GM06990 (cell line): ENCODE results near the gene AUH.

ENCODE experiments used
- DNase-seq: peaks from one replicate; pipeline ENCODE4 v3.0.0-alpha.2; 2011; ENCODE audit not compliant: insufficient read length; ENCODE audit errors: extremely low read depth
- H3K27me3 ChIP-seq: replicated peaks from 2 replicates; pipeline ENCODE4 v1.6.0; 2011; ENCODE audit warnings: low read length; ENCODE audit not compliant: control insufficient read depth, insufficient read depth
- H3K36me3 ChIP-seq: 2 replicates; pipeline ENCODE4 v1.5.1; 2011; ENCODE audit warnings: low read length; ENCODE audit not compliant: control insufficient read depth, insufficient read depth
- H3K4me3 ChIP-seq: replicated peaks from 2 replicates; pipeline ENCODE4 v1.5.1; 2011; ENCODE audit warnings: low read depth, mild to moderate bottlenecking, control low read depth, low read length
- TF ChIP-seq, protein P1 (sequence below): IDR thresholded peaks from 2 replicates; pipeline ENCODE4 v1.5.1; 2011; ENCODE audit warnings: low read length, control low read depth, mild to moderate bottlenecking, inconsistent platforms; ENCODE audit not compliant: insufficient read depth, poor library complexity, severe bottlenecking

The AUH gene

DNA sequence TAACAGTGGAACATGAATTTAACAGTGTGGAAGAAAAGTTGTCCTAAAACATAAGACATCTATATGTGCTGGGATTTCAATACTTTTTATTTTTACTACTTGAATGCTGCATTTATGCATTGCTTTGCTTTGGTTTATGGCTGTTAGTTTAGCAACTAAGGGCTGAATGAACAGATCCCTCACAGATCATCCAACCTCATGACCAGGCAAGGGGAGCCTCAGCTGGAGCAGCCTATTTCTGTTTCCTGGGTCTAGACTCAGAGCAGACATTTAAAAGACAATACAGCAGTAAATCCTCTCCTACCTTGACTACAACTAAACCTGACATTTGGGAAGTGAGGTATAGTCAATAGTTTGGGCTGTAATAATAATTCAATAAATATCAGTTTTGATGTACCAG, 163.3 kb downstream of the AUH start:
- Histone ChIP-seq H3K36me3 (no peaks in the 10 kb centered on the region), H3K27me3 (no peaks in the 10 kb centered on the region), H3K4me3 (no peak overlapping the region)
- TF ChIP-seq, protein P1, sequence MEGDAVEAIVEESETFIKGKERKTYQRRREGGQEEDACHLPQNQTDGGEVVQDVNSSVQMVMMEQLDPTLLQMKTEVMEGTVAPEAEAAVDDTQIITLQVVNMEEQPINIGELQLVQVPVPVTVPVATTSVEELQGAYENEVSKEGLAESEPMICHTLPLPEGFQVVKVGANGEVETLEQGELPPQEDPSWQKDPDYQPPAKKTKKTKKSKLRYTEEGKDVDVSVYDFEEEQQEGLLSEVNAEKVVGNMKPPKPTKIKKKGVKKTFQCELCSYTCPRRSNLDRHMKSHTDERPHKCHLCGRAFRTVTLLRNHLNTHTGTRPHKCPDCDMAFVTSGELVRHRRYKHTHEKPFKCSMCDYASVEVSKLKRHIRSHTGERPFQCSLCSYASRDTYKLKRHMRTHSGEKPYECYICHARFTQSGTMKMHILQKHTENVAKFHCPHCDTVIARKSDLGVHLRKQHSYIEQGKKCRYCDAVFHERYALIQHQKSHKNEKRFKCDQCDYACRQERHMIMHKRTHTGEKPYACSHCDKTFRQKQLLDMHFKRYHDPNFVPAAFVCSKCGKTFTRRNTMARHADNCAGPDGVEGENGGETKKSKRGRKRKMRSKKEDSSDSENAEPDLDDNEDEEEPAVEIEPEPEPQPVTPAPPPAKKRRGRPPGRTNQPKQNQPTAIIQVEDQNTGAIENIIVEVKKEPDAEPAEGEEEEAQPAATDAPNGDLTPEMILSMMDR, result no peak
- no peak for DNase-seq

DNA sequence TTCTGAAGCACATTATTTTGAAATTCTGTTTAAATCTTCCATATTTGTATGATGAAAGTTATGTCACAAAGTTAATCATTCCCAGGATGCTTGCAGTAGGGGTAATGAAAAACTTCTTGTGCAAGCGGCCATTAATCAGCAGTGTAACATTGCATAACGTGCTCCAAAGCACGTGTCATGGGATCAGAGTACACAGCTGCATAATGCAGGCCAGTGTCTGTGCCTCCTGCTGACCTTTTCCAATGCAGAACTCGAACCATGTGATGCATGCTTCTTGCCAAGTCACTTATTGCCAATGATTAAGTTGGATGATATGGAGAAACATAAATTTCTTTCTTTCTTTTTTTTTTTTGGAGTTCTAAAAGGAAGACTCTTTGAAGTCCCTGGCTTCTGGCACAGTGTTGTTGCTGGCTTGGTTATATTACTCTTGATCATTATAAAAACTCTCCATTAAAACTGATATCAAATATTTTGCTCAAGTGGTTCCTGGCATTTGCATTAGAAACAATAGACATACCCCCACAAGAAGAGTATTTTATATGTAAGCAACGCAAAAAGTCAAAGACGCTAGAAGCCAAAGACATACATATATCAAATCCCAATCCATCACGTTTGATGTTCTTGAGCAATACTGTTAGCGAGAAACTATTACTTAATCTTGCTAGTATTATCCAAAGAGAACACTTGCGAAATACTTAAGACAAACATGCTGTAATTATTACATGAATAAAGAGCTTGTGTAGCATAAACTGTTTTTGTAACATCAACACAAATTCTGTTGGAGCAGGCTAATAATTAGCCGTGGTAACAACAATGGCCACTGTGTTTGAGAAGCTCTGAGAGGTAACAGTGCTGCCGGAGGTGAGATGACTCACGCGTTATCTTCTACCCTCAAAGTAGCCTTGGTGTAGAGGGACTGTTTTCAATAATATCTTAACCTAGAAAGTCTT, 164.2 kb downstream of the AUH start:
- TF ChIP-seq, protein P1, result no peak
- Histone ChIP-seq H3K36me3 (no peaks in the 10 kb centered on the region), H3K4me3 (no peak overlapping the region), H3K27me3 (no peaks in the 10 kb centered on the region)
- no peak for DNase-seq

DNA sequence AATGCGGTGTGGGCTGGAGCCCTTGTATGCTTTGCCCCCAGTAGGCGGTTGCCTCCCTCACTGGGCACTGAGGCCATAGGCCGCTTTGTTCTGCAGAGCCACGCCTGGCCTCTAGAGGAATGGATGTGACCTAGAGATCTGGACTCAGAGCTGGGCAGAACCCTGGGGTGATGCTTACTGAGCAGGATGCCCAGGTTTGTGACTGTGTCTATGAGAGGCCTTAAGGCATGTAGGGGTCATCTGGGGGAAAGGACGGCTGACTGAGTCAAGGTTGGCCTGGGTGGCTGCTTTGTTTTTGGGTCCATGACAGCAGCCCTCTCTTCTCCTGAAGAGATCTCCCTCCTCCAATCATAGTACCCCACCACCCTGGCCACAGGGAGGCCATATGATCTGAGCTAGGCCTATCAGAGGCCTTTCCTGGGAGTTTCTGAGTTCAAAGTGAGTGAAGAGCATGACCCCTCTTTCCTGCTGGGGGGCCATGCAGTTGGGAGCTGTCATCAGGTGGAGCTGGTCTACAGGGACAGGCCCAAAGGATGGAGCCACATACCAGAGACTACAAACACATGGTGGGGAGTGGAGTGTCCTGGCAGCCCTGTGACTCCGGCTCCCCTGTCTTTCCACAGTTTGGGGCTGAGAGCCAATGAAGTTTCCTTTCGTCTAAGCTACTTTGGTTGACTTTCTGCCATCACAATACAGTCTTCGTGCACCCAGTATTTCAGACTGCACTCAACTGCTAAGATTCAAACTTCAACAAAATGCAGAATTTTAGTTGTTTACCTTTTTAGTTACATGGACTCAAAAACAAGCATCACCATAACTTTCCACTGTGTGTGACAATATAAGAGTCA, 165.4 kb downstream of the AUH start:
- H3K4me3 ChIP-seq, result no peak overlapping the region
- TF ChIP-seq, protein P1, result no peak
- no peaks in the 10 kb centered on the region for H3K27me3 ChIP-seq
- no peak for DNase-seq
- H3K36me3 ChIP-seq, result no peaks in the 10 kb centered on the region

DNA sequence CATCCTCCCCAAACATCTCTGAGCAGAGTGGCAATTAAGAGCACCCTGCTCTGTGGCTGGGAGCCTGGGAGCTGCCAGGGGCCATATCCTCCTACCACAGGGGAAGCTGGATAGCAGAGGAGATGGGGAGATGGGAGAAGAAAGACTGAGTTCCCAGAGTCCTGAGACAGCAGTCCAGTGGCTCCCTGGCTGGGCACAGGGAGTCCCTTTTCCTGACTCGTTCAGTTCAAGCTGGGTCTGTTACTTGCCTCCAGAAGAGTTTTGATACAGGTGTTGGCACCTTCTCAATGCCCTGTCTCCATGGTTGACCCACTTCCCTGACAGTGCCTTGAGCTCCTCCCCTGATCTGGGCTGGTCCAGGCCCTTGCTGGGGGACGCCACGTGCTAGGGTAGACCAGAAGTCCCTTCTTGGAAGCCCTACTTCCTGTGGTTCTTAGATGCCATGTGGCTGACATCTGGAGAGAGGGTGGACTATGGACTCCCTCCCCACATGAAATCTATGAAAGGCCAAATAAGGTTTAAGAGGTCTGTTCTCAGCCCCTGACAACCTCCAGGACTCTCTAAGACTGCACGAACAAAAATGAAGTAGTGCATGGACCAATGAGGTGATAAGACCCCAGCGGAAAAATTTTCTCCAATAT, 166.2 kb downstream of the AUH start:
- Histone ChIP-seq H3K27me3 (no peaks in the 10 kb centered on the region), H3K4me3 (no peak overlapping the region), H3K36me3 (no peaks in the 10 kb centered on the region)
- TF ChIP-seq, protein P1, result no peak
- DNase-seq, result no peak

DNA sequence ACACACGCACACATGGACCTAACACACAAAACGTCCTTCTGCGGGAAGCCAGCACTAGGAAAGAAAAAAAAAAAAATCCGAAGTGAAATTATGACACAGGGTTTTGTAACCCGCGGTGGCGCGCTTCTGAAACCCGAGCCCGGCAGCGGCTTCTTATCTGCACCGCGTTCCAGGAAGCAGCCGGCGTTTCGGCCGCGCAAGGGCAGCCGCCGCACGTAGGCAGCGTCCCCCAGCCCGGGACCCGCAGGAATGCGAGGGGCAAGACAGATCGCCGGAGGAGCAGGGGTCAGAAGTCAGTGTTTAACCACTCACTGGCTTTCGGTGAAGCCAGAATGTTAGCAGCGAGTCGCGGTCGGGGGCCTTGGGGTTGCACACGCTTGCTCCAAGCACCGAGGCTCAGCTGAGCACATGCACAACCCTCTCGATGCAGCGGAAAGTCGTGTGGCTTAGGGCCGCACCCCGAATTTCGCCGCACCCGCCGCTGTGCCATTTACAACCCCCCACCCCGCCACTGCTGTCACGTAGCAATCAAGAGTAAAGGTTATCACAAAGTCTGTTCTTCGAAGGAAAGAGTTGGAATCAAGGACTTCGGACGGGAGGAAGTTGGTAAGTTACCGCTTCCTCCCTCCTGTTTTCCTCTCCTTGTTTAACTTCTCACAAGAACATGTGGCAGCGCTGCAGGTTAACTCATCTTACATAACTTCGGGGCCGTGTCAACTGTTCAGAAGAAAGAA, 167.9 kb downstream of the AUH start:
- H3K36me3 ChIP-seq, result no peaks in the 10 kb centered on the region
- H3K4me3 ChIP-seq, result peak overlapping the region; percentile 28
- TF ChIP-seq, protein P1, result peak; percentile 3
- no peaks in the 10 kb centered on the region for H3K27me3 ChIP-seq
- peak; percentile 84 for DNase-seq
